ENCODE measurements around the gene UTP4.

Gene UTP4
- 3.6 to 37.2 (median 16.8) reads per million in 17 experiments for total RNA-seq

DNA sequence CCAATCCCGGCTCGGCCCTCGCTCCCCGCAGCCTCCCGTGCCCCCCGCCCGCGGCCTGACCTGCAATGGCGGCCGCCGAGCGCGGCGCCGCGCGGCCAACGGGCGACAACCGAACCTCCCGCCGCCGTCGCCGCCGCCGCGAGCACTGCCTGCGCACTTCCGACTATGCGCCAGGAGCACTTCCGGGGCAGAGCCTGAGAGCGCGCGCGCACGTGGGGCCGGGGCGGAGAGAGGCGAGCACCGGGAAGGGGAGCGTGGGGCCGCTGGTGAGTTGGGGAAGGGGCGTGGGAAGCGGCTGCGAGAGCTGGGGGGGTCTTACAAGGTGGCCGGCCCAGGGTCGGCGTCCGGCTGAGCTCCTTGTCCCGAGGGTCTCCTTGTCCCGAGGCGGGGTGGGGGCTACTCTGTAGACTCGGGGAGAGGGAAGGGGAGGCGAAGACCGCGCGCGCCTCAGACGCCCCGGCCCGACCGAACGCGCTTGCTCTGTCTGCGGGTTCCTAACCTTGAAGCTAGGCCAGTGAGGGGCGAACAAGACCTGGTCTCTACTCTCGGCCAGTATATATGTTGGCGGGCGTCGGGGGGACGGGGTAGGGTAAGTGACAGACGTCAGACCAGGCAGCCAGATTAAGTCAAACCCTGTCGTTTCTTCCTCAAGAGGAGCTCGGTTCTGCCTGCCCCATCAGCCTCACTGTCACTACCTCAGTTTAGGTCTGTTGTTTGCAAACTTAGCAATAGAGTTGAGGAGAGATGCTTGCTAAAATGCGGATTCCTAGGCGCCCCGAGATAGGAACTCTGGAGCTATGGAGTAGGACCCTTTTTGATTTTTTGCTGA, at the start of gene UTP4, which contains the start of gene CHTF8:
Gene UTP4 (plus strand): TSS at position 226 of the 829 bp plus-strand sequence. CDS start 811 bp downstream, outside the sequence.
Gene CHTF8 (minus strand): TSS at position 165 of the 829 bp plus-strand sequence. CDS start 11,130 bp downstream, outside the sequence.
- peak; percentile 87 to 96 (median 93) for DNase-seq

DNA sequence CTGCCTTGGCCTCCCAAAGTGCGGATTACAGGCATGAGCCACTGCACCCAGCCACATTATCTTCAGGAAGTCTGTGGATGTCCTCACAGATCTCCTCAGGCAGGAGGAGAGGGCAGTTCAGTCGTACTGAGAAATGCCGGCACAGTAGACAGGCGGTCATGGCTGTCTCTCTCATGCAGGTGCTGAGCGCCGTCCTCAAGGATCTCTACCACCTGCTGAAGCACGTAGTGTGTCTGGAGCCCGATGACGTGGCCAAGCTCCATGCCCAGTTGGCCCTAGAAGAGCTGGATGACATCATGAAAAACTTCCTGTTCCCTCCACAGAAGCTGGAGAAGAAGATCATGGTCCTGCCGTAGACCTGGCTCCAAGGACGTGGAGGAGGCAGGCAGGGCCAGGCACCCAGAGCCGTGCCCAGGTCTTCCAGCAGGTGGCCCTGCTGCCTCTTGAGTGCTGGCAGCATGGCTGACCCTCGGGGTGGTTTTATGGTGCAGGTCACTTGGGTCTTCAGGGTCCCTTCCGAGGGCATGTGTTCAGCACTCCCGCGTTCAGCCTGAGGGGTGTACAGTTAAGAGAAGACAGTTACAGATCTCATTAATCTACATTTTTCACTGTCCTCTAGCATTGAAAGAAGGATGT, 49.0 kb upstream of the UTP4 start:
- DNase-seq, result no peak

DNA sequence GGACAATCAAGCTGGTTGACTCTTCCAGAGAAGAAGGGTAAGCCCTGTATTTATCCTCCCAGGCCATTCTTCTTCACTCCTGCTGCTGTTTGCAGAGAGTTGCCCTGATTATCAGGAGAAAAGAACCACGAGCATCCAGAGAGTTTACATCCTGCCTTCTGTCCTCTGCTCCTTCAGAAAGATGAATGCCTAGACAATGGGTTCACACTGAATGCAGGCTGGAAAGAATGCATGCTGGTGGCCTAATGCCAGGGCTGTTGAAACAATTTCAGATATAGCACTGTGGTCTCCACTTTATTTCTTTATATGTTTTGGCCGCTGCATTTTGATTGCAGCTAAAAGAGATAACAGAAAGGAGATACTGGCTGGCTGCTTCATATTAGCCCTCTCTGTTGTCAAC, 48.2 kb upstream of the UTP4 start:
- DNase-seq, result no peak

DNA sequence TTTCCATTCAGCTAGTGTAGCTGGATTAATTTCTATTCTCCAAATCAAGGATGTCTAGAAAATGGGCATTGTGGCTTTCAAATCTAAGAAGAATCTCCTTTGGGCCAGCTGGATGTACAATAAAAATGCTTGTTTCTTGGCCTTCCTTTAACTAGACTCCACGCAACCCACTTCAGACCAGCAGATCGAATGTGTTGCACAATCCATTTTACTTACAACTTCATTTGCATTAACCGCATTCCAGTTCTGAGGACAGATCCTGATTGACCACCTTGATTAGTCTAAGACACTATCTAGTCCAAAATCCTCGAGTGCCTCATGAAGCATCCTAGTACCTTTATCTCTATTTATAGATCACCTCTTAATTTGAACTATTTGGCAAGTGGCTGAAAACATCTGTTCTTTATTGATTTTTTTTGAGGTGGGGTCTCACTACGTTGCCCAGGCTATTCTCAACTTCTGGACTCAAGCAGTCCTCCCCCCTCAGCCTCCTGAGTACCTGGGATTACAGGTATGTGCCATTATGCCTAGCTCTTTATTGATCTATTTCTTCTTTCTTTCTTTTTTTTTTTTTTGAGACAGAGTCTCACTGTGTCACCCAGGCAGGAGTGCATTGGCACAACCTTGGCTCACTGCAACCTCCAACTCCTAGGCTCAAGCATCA, 47.3 kb upstream of the UTP4 start:
- no peak for DNase-seq

DNA sequence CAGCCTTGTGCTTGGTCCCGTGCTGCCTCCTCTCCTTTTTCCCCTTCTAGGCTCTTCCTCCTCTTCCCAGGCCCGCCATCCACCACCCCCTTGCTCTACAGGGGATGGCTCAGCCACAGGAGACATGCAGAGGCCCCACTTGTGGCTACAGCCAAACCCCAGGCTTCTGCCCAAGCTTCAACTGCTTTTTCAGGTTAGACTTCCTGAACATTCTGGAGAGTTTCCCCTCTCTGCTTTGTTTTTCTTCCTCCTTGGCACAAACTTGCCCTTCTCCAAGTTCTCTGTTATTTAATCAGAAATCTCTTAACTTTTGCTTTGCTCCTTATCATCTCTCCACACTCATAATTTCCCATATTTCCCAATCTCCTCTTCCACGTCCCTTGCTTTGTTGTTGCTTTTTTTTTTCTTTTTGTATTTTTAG, 45.3 kb upstream of the UTP4 start:
- DNase-seq, result no peak

DNA sequence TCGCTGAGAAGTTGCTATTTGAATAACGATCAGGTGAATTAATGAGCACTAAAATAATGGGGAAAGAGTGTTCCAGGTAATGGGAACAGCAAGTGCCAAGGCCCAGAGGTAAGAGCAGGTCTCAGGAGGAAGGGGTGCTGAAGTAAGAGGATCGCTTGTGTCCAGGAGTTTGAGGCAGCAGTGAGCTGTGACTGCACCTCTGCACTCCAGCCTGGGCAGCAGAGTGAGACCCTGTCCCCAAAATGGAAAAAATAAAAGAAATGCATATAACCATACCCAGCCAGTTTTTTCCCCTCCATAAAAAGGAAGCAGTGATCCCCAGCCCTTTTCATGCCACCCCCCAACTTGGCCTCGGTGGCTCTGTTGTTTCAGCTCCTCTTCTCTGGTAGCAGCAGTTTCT, 43.8 kb upstream of the UTP4 start:
- no peak for DNase-seq

DNA sequence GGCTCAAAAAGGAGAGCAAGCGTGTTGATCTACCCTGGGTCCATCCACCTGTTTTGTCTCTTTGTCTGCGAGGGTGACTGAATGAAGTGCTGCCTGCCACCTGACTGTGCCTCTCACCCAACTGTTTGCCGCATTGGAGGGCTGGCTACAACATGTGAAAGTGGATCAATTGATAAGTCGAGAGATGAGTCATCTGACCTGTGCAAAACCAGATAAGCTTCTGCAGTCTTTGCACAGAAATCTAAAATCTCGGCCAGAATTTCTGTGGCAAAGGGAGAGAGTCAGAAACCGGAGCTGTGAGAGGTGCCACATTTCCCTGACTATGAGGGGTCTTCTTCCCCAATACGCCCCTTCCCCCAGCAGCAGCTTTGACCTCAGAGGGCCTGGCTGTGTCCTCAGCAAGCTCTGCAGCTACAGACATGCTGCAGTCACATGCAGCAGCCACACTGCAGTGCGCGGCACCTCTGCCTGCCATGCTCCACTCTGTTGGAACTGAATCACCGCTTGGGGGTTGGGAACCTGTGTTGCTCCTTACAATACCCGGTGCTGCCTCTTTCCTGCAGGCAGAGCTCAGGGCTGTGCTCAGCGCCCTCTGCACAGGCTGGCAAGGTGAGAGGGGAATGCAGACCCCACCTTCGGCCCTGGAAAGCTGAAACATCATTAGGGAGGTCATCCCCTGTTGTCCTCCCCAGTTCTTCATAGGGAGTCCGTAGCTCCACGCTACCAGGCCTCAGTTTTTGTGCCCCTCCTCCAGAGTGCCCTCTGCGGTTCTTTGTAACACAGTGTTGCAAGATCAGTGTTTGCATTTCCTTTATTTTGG, 43.1 kb upstream of the UTP4 start:
- DNase-seq, result peak in 2 of 4 experiments; percentile 15 to 36

DNA sequence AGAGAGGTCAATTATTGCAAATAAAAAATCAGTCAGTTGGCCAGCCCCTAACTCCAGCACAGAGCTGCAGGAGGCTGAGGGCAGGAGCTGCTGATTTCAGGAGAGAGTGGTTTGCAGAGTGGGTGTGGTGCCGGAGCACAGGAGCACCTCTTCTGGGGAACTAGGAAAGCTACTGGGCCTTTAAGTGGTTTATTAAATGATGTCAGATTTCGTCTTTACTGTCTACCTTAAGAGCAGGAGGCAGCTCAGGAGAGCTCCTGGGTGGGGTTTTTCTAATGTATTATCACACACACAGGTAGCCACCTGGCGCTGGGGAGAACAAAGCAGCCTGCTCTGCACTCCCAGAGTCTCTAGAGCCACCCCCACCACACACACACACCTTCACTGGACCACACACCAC, 38.5 kb upstream of the UTP4 start:
- no peak for DNase-seq

DNA sequence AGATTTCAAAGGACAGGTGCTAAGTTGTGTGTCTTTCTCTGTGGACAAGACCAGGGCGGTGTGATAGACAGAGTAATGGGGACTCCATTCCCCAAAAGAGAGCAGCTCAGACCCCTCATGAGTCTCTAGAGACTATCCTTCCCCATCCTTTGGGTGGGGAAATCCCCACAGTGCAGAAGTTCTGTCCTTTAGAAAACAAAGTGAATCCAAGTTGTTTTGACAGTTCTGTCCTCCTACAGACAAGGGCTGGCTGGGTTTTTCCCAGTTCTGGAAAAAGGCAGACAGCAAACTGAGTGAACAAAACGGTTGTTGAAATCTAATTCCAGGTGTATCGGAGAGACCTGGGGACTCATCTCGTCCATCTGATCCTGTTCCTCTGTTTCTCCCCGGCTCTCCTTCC, 37.9 kb upstream of the UTP4 start:
- DNase-seq, result no peak

DNA sequence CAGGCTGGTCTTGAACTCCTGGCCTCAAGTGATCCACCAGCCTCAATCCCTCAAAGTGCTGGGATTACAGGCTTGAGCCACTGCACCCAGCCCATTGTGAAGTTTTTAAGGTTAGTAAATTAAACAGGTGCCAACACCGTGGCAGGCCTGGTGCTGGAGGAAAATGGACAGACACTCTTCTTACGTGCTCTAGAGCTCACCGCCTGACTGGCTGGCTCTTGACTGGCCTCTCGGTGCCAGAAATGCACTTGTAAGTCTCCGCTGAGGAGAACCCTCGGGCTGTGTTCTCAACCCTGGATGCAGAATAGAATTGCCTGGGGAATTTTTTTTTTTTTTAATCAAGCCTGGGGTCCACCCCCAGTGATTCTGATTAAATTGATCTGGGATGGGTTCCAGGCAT, 37.3 kb upstream of the UTP4 start:
- DNase-seq, result no peak

DNA sequence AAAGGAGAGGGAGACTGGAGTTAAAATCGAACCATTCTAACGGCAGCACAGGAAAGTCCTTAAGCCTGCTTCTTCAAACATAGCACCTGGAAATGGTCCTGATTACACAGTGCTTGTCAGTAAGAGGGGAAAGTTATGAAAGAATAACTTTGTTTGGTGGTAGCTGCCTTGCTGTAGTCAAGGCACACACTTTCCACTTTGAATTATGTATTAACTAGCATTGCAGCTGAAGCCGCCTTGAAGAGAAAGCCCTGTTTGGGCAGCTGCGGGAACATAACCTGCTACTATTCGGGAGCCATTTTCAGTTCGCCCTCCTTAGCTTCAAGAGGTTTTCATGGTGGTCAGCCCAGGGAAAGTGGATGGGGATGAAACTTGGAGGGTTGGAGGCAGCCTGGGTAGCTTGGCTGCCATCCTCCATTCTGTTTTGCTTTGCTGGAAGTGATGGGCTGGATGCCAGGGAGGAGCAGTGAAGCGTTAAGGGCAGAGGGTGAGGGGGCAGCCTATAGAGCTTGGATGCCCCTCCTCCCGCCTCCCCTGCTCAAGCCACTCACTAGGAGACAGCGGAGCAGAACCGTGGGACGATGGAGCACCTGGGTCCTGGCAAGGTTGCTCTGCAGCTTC, 32.3 kb upstream of the UTP4 start:
- DNase-seq, result no peak

DNA sequence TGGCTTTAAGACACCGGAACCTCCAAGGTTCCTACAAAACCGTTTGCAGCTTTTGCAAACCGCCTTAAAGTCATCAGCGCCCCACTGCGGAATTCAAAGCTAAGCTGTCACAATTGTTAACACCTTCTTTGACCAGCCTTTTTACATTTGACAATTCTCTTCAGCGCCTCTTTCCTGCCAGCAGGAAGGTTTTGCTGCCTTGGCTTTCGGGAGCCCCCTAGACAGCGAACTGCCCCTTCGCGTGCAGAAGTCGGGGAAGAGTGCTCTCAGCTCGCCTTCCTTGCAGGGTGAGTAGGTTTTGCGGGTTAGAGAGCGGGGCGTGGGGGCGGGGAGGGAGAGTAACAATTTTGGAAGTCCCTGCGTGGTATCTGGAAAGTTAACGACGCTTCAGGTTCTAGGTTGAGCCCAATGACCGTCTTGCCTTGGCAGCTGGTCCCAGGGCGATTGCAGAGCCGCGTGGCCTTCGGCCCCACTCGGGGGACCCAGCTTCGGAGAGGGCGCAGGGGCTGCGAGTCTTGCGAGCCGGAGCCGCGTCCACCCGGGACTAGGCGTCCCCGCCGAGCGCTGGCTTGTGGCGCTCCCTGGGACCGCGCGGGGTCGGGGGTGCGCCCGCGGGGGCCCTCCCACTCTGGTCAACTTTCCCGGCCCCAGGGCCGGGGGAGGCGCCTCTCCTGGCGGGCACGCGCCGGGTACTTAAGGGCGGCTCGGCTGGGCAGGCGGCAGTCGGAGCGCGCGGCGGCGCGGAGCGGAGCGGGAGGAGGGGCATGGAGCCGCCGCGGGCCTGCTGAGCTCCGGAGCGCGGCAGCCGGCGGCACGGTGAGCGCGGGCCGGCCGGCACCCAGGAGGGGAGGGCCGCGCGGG, 26.7 kb upstream of the UTP4 start, which contains the start of gene HAS3:
Gene HAS3 (plus strand): TSS at position 153 of the 861 bp plus-strand sequence. CDS start 3,743 bp downstream, outside the sequence.
- DNase-seq, result peak; percentile 35 to 74 (median 46)

DNA sequence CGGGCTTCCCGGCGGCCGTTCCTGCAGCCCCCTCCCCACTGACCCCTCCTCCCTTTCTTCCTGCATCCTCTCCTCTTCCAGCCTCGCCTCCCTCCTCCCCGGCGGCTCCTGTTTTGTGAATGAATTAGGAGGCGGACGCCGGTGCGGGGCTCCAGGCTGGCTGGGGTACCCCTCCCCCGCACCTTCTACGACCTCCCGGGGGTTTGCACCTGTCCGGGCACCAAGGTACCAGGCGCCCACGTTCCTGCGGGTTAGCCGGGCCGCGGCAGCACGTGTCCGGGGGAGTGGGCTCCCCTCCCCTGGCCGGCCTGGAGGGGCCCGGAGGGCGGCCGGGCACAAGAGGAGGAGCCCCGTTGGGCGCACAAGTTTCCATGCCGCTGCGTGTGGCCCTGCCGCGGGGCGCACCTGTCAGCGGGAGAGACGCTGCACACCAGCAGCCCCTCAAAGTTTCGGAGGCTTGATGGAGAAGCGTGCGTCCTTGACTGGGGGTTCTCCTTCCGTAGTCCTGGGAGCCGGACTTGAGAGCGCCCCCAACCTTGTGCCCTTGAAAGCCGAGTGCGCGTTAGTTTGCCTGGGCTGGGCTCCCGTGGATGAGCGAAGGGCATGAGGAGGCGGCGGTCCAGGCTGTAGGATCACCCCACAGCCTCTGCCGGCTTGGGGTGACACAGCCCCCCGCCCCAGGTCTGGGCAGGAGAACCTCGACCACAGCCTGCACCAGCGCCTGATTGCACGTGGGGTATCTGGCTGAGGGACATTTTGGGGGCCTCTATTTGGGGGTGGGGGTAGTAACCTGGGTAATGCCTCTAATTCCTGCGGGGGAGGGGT, 25.7 kb upstream of the UTP4 start:
- peak in 1 of 4 experiments; percentile 30 for DNase-seq

DNA sequence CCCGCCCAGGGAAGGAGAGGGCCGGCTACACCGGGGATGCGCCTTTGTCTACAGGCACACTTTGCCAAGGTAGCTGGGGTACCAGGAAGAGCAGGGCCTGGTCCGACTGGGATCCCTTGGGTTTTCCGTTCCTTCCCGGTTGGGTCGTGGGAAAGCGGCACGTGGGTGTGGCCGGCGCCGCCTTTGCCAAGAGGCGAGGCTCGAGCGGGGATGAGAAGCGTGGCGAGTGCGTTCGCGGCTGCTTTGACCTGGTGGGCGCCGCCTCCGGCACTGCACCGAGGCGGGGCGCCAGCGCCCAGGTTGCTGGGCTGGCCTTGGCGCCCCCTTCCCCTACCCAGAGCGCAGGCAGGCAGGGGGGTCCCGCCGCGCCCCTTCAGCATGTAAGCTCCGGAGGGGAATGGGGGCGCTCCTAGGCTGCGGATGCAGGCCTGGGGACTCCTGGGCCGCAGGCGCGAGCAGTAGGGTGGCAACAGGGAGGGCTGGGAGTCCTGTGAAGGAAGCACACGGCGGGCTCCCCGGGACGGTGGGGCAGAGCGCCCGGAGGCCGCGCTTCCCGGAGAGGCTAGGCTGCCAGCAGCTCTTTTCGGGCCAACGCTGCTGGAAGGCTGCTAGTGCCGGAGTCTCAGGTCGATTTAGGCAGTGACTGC, 25.0 kb upstream of the UTP4 start:
- peak in 1 of 4 experiments; percentile 29 for DNase-seq

DNA sequence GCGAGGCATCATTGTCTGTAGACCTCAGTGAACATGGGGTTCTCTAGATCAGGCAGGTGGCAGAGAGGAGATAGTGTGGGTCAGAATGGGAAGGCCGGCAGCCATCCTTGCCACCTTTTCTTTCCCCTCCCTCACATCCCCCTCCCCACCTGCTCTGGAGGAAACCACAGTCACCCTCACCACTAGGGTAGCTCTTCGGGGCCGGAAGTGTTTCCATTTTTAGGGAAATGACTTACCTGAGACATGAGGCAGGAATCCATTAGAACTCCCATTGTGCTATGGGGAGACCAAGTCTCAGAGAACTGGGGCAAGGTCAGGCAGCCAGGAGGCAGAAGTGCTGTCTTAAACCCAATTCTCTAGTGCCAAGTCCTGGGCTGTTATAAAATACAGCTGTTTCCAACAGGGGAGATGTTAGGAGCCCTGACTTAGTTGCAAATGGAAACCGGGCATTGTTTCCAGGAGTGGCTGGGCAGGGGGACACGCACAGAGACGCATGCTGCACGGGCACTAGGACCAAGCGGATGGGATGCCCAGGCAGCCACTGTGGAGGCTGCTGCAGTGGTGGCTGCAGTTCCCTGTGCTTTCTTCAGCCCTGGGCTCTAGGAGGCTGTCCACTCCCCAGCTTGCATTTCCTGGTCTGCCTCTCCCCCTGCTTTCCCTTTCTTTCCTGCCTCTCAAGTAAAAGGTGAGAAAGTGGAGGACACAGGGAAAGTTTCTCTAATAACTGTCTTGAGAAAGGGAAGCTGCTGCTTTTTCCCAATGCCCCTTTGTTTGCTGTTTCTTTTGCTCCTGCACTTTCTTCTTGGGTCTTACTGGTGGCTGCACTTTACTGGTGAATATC, 24.2 kb upstream of the UTP4 start:
- no peak for DNase-seq

DNA sequence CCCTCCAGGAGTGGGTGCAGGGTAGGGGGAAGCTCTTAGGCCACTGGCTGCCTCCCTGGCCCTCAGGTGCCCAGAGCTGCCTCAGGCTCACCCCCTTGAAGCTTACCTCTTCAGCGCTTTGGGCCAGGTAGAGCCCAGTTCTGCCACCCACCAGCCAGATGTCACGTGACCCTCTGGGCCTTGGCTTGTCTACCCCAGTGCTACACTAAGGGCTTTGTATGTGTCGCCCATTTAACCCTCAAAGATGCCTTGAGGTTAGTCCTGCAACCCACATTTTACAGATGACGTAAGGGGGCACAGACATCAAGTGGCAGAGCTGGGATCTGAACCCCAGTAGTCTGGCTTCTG, 23.6 kb upstream of the UTP4 start:
- no peak for DNase-seq

DNA sequence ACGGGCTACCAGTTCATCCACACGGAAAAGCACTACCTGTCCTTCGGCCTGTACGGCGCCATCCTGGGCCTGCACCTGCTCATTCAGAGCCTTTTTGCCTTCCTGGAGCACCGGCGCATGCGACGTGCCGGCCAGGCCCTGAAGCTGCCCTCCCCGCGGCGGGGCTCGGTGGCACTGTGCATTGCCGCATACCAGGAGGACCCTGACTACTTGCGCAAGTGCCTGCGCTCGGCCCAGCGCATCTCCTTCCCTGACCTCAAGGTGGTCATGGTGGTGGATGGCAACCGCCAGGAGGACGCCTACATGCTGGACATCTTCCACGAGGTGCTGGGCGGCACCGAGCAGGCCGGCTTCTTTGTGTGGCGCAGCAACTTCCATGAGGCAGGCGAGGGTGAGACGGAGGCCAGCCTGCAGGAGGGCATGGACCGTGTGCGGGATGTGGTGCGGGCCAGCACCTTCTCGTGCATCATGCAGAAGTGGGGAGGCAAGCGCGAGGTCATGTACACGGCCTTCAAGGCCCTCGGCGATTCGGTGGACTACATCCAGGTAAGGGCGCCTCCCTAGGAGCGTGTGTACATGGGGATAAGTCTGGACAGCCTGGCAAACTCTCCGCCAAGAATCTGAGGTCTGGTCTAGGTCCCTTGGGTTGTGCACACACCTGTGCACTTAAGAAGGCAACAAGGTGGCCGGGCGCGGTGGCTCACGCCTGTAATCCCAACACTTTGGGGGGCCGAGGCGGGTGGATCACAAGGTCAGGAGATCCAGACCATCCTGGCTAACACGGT, 22.8 kb upstream of the UTP4 start:
- no peak for DNase-seq

DNA sequence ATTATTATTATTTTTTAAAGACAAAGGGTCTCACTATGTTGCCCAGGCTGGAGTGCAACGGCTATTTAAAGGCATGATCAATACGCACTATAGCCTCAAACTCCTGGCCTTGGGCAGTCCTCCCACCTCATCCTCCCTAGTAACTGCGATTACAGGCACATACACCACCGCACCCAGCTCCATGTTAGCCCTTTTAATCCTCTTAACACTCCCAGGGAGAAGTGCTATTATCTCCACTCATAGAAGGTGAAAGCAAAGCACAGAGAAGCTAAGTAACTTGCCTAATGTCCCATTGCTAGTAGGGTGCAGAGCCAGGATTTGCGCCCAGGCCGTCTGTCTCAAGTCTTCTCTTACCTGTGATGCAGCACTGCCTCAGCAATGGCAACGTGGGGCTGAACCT, 22.0 kb upstream of the UTP4 start:
- no peak for DNase-seq
